NCI-H1694 (cell line): ENCODE measurements around the gene ANKRD2.
"Not testable (repeated sequence)": the region's sequence is repeated elsewhere in the genome, so short reads cannot be mapped to it uniquely, and the experiment has no call there.

Source experiments
- DNase-seq: peaks from one replicate; lab custom pipeline; 2025; lab: John Stamatoyannopoulos, UW

Gene ANKRD2

GRCh38 chr10:97546456-97547270 is 25.9 kb upstream of the ANKRD2 start:
- DNase-seq: no peak

- no peak for DNase-seq
Measured at GRCh38 chr10:97547271-97547600, 25.3 kb upstream of the ANKRD2 start.

- no peak for DNase-seq
Measured at GRCh38 chr10:97547962-97548361, 24.6 kb upstream of the ANKRD2 start.

- DNase-seq: no peak
Measured at GRCh38 chr10:97548828-97549455, 23.6 kb upstream of the ANKRD2 start.

GRCh38 chr10:97549587-97550322 is 22.8 kb upstream of the ANKRD2 start:
- no peak for DNase-seq

- DNase-seq: no peak
Measured at GRCh38 chr10:97550336-97551149, 22.0 kb upstream of the ANKRD2 start.

- DNase-seq: no peak
Measured at GRCh38 chr10:97551271-97551670, 21.3 kb upstream of the ANKRD2 start.

- DNase-seq: no peak
Measured at GRCh38 chr10:97553575-97554031, 19.0 kb upstream of the ANKRD2 start.

GRCh38 chr10:97554336-97554735 is 18.2 kb upstream of the ANKRD2 start:
- not testable (repeated sequence) for DNase-seq

GRCh38 chr10:97555541-97555940 is 17.0 kb upstream of the ANKRD2 start:
- not testable (repeated sequence) for DNase-seq

- not testable (repeated sequence) for DNase-seq
Measured at GRCh38 chr10:97560731-97561381, 11.7 kb upstream of the ANKRD2 start.

- DNase-seq: not testable (repeated sequence)
Measured at GRCh38 chr10:97561386-97562077, 11.0 kb upstream of the ANKRD2 start.

GRCh38 chr10:97562329-97562728 is 10.2 kb upstream of the ANKRD2 start:
- DNase-seq: not testable (repeated sequence)

GRCh38 chr10:97563337-97563736 is 9.2 kb upstream of the ANKRD2 start:
- no peak for DNase-seq

- DNase-seq: no peak
Measured at GRCh38 chr10:97564776-97565175, 7.8 kb upstream of the ANKRD2 start.

GRCh38 chr10:97566336-97566996 is 6.1 kb upstream of the ANKRD2 start:
- no peak for DNase-seq

- no peak for DNase-seq
Measured at GRCh38 chr10:97567891-97568290, 4.7 kb upstream of the ANKRD2 start.

GRCh38 chr10:97570146-97570788 is 2.3 kb upstream of the ANKRD2 start:
- DNase-seq: no peak

- DNase-seq: peak; percentile 85
Measured at GRCh38 chr10:97570789-97571471, 1.6 kb upstream of the ANKRD2 start.
